ENCODE results near the gene CHST11. TPM values are rescaled to one million over a fixed set of nuclear protein-coding genes. Genes with fewer than 3 reads are reported as not detected.
A peak's percentile ranks its signal among the peaks of the same experiment; 100 is the strongest.

CHST11 gene
- total and polyA plus RNA-seq, 9 of the 15 experiments (the other 6 are each of a cell fraction or from before 2014, with no cell fraction given), result 2.3 to 38.7 (median 15.0) TPM

DNA sequence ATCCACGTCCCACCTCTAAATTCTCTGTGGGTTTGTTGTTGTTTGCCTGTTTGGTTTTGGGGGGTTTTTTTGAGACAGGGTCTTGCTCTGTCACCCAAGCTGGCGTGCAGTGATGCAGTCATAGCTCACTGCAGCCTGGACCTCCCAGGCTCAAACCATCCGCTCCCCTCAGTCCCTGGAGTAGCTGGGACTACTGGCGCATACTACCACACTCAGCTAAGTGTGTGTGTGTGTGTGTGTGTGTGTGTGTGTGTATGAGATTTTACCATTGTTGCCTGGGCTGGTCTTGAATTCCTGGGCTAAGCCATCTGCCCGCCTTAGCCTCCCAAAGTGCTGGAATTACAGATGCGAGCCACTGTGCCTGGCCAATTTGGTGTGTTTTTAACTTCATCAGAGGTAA, 265.2 kb downstream of the CHST11 start:
- BruUV-seq (replicated peaks), result no TSS peak
- Histone ChIP-seq H3K9me1 (ENCODE audit: control insufficient read depth, insufficient read depth, low read length) (no peaks in the 10 kb centered on the region), H2AFZ (ENCODE audit: low read depth, low read length) (no peak overlapping the region), H3K79me2 (ENCODE audit: control insufficient read depth, insufficient read depth, low read length) (peaks cover 33% of the 10 kb centered on the region; the same call in 2 of the 3 replicates), H3K4me3 (no peak overlapping the region), H3K9ac (ENCODE audit: insufficient read depth in 1 of 2, low read depth in 2 of 2, low read length in 2 of 2) (no peak overlapping the region), H3K27ac (ENCODE audit: extremely low read depth, low read depth, low read length) (no peak overlapping the region), H3K27me3 (ENCODE audit: control insufficient read depth in 2 of 2, insufficient read depth in 2 of 2, low read length in 2 of 2) (no peaks in the 10 kb centered on the region), H3K9me3 (replicated peaks; ENCODE audit: control insufficient read depth, insufficient read depth, low read depth, low read length) (no peaks in the 10 kb centered on the region), H4K20me1 (replicated peaks; ENCODE audit: control insufficient read depth, insufficient read depth, low read length) (no peaks in the 10 kb centered on the region), H3K36me3 (ENCODE audit: control insufficient read depth, insufficient read depth, low read length) (peaks cover 18% of the 10 kb centered on the region; the same call in 1 of the 3 replicates), H3K4me2 (ENCODE audit: insufficient read depth, low read length) (no peak overlapping the region), H3K4me1 (replicated peaks in 1 of 2; ENCODE audit: control insufficient read depth in 2 of 2, insufficient read depth in 2 of 2, low read length in 2 of 2) (peaks cover 26 to 42% of the 10 kb centered on the region in 2 experiments; a peak in 4 of 5 replicates)
- ChIA-PET CTCF (ENCODE audit: low intra/inter-chr PET ratio) (no interaction called here), POLR2A (interaction anchor here (0.7 kb wide), 1 partner anchor 13 kb away, joined by 3 read pairs; no protein-coding TSS in a partner anchor)
- in situ Hi-C loops (cut with MboI), result no loop called here
- WGBS (ENCODE audit: insufficient coverage, low coverage, missing lambda C conversion rate), result 90% methylated on average over 6 of the region's 6 CpGs
- intact Hi-C loops (cut with micrococcal nuclease), result no loop called here
- no peak for DNase-seq (ENCODE audit: extremely low read depth in 1 of 4, low spot score in 3 of 4)
- ATAC-seq, result peak; percentile 24; the same call in 2 of the 3 replicates
- FAIRE-seq, result no peak
- TF ChIP-seq POLR2A (conservative IDR thresholded peaks at IDR 0.05), result no peak
- TF ChIP-seq TAL1 (IDR thresholded peaks at IDR 0.05), result no peak
- TF ChIP-seq NFATC3 (IDR thresholded peaks at IDR 0.05), result no peak
- TF ChIP-seq POLR2AphosphoS5 (IDR thresholded peaks at IDR 0.05; ENCODE audit: control insufficient read depth, insufficient read depth, low read depth, low read length), result no peak
- no peak for TF ChIP-seq TCF3 (CRISPR knock-in tag; IDR thresholded peaks at IDR 0.05)
- TF ChIP-seq, protein P1, sequence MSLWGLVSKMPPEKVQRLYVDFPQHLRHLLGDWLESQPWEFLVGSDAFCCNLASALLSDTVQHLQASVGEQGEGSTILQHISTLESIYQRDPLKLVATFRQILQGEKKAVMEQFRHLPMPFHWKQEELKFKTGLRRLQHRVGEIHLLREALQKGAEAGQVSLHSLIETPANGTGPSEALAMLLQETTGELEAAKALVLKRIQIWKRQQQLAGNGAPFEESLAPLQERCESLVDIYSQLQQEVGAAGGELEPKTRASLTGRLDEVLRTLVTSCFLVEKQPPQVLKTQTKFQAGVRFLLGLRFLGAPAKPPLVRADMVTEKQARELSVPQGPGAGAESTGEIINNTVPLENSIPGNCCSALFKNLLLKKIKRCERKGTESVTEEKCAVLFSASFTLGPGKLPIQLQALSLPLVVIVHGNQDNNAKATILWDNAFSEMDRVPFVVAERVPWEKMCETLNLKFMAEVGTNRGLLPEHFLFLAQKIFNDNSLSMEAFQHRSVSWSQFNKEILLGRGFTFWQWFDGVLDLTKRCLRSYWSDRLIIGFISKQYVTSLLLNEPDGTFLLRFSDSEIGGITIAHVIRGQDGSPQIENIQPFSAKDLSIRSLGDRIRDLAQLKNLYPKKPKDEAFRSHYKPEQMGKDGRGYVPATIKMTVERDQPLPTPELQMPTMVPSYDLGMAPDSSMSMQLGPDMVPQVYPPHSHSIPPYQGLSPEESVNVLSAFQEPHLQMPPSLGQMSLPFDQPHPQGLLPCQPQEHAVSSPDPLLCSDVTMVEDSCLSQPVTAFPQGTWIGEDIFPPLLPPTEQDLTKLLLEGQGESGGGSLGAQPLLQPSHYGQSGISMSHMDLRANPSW (CRISPR knock-in tag; IDR thresholded peaks at IDR 0.05), result no peak
- TF ChIP-seq XRCC3 (IDR thresholded peaks at IDR 0.05), result no peak
- TF ChIP-seq ZNF668 (CRISPR knock-in tag; IDR thresholded peaks at IDR 0.05), result no peak
- no peak for TF ChIP-seq ATF7 (IDR thresholded peaks at IDR 0.05)
- TF ChIP-seq, protein P2, sequence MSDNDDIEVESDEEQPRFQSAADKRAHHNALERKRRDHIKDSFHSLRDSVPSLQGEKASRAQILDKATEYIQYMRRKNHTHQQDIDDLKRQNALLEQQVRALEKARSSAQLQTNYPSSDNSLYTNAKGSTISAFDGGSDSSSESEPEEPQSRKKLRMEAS (CRISPR knock-in tag; IDR thresholded peaks at IDR 0.05), result no peak
- TF ChIP-seq MECOM (CRISPR knock-in tag; IDR thresholded peaks at IDR 0.05), result no peak
- no peak for TF ChIP-seq SIN3B (IDR thresholded peaks at IDR 0.05; ENCODE audit: low read depth)
- TF ChIP-seq ZC3H11A (IDR thresholded peaks at IDR 0.05; ENCODE audit: low read depth, low read length), result no peak
